ENCODE measurements around the gene PMS1.
"Not testable (repeated sequence)": the region's sequence is repeated elsewhere in the genome, so short reads cannot be mapped to it uniquely, and the experiment has no call there.

The PMS1 gene

GRCh38 chr2:189854187-189854586 is 69.9 kb downstream of the PMS1 start:
- DNase-seq (ENCODE audit: low read depth) = no peak
- H3K4me3 ChIP-seq (ENCODE audit: low read depth, low read length) = no peak overlapping the region

GRCh38 chr2:189854940-189855339 is 70.7 kb downstream of the PMS1 start:
- no peak overlapping the region for H3K4me3 ChIP-seq (ENCODE audit: low read depth, low read length)
- DNase-seq (ENCODE audit: low read depth) = no peak

GRCh38 chr2:189858291-189858690 is 74.0 kb downstream of the PMS1 start:
- no peak for DNase-seq (ENCODE audit: low read depth)
- H3K4me3 ChIP-seq (ENCODE audit: low read depth, low read length) = no peak overlapping the region

- H3K4me3 ChIP-seq (ENCODE audit: low read depth, low read length) = no peak overlapping the region
- no peak for DNase-seq (ENCODE audit: low read depth)
Measured at GRCh38 chr2:189860161-189860560, 75.9 kb downstream of the PMS1 start.

- DNase-seq (ENCODE audit: low read depth) = no peak
- no peak overlapping the region for H3K4me3 ChIP-seq (ENCODE audit: low read depth, low read length)
Measured at GRCh38 chr2:189862751-189863150, 78.5 kb downstream of the PMS1 start.

- no peak for DNase-seq (ENCODE audit: low read depth)
- no peak overlapping the region for H3K4me3 ChIP-seq (ENCODE audit: low read depth, low read length)
Measured at GRCh38 chr2:189865826-189866225, 81.6 kb downstream of the PMS1 start.

- DNase-seq (ENCODE audit: low read depth) = no peak
- H3K4me3 ChIP-seq (ENCODE audit: low read depth, low read length) = no peak overlapping the region
Measured at GRCh38 chr2:189866296-189866695, 82.0 kb downstream of the PMS1 start.

GRCh38 chr2:189868896-189869295 is 84.6 kb downstream of the PMS1 start:
- no peak overlapping the region for H3K4me3 ChIP-seq (ENCODE audit: low read depth, low read length)
- no peak for DNase-seq (ENCODE audit: low read depth)

- H3K4me3 ChIP-seq (ENCODE audit: low read depth, low read length) = no peak overlapping the region
Measured at GRCh38 chr2:189870381-189871085, 86.3 kb downstream of the PMS1 start.

GRCh38 chr2:189873696-189874095 is 89.4 kb downstream of the PMS1 start:
- H3K4me3 ChIP-seq (ENCODE audit: low read depth, low read length) = no peak overlapping the region
- DNase-seq (ENCODE audit: low read depth) = no peak

More at GRCh38 chr2:189870381-189871085, 86.3 kb downstream of the PMS1 start:
- DNase-seq (ENCODE audit: low read depth) = no peak

- DNase-seq (ENCODE audit: low read depth) = no peak
Measured at GRCh38 chr2:189874586-189875320, 90.5 kb downstream of the PMS1 start.

GRCh38 chr2:189876271-189876670 is 92.0 kb downstream of the PMS1 start:
- no peak overlapping the region for H3K4me3 ChIP-seq (ENCODE audit: low read depth, low read length)
- no peak for DNase-seq (ENCODE audit: low read depth)

More at GRCh38 chr2:189874586-189875320, 90.5 kb downstream of the PMS1 start:
- H3K4me3 ChIP-seq (ENCODE audit: low read depth, low read length) = no peak overlapping the region

GRCh38 chr2:189879716-189880081 is 95.4 kb downstream of the PMS1 start:
- DNase-seq (ENCODE audit: low read depth) = no peak
- H3K4me3 ChIP-seq (ENCODE audit: low read depth, low read length) = no peak overlapping the region

- no peak for DNase-seq (ENCODE audit: low read depth)
- no peak overlapping the region for H3K4me3 ChIP-seq (ENCODE audit: low read depth, low read length)
Measured at GRCh38 chr2:189880429-189880828, 96.2 kb downstream of the PMS1 start.

GRCh38 chr2:189880832-189881492 is 96.7 kb downstream of the PMS1 start:
- H3K4me3 ChIP-seq (ENCODE audit: low read depth, low read length) = no peak overlapping the region
- no peak for DNase-seq (ENCODE audit: low read depth)

- H3K4me3 ChIP-seq (ENCODE audit: low read depth, low read length) = no peak overlapping the region
- no peak for DNase-seq (ENCODE audit: low read depth)
Measured at GRCh38 chr2:189885368-189885767, 101.1 kb downstream of the PMS1 start.

- DNase-seq (ENCODE audit: low read depth); H3K4me3 ChIP-seq (ENCODE audit: low read depth, low read length): not testable (repeated sequence)
Measured at GRCh38 chr2:189892546-189893294, 108.5 kb downstream of the PMS1 start.

- H3K4me3 ChIP-seq (ENCODE audit: low read depth, low read length) = no peak overlapping the region
- no peak for DNase-seq (ENCODE audit: low read depth)
Measured at GRCh38 chr2:189896809-189897208, 112.6 kb downstream of the PMS1 start.

- no peak overlapping the region for H3K4me3 ChIP-seq (ENCODE audit: low read depth, low read length)
- no peak for DNase-seq (ENCODE audit: low read depth)
Measured at GRCh38 chr2:189899101-189899500, 114.9 kb downstream of the PMS1 start.

- DNase-seq (ENCODE audit: low read depth) = no peak
- H3K4me3 ChIP-seq (ENCODE audit: low read depth, low read length) = no peak overlapping the region
Measured at GRCh38 chr2:189900726-189901125, 116.5 kb downstream of the PMS1 start.

Measured in skeletal muscle cell (primary cell).